Gastroesophageal sphincter (tissue), 3 donors: ENCODE data around the gene C1QTNF4.

Experiments
- CTCF ChIP-seq, 4 experiments: fragments of 200-600 bp in 2 of 4; fragments of 450-650 bp in 2 of 4; sonication (generic) in 1 of 4; IDR thresholded peaks; one replicate each; pipeline ENCODE4 v1.5.1; 2017 to 2019; ENCODE audit warnings: antibody characterized with exemption in 4 of 4, mild to moderate bottlenecking in 2 of 4, moderate library complexity in 2 of 4
- EP300 ChIP-seq: sonication (generic); formaldehyde crosslinking; IDR thresholded peaks from one replicate; pipeline ENCODE4 v1.6.1; 2017; ENCODE audit warnings: antibody characterized with exemption, mild to moderate bottlenecking
- POLR2A ChIP-seq, 2 donors: fragments of 450-650 bp; IDR thresholded peaks; one replicate each; pipeline ENCODE4 v1.6.1; 2017; ENCODE audit warnings: antibody characterized with exemption in 2 of 2, mild to moderate bottlenecking in 2 of 2, moderate library complexity in 1 of 2

- TF ChIP-seq CTCF (IDR thresholded peaks at IDR 0.05) (no peak), EP300 (no peak), POLR2A (IDR thresholded peaks at IDR 0.05) (no peak)
Observed at GRCh38 chr11:47587723-47588326, 6.4 kb downstream of the C1QTNF4 start.
